ENCODE results near the gene PCYT1A. TPM values are rescaled to one million over a fixed set of nuclear protein-coding genes. Genes with fewer than 3 reads are reported as not detected.

The PCYT1A gene

Small RNA genes lying within 50 kb of the gene (small RNA-seq; reads per million reads assigned to genes)
- gene AC069257.2 (not detected), gene RF00019 (not detected)
